ENCODE data around the gene FNBP1L. TPM values are rescaled to one million over a fixed set of nuclear protein-coding genes. Genes with fewer than 3 reads are reported as not detected.

FNBP1L gene
- total RNA-seq, 1 donor from 2014 or later: 57.8 TPM

GRCh38 chr1:93436496-93436895 is 11.4 kb upstream of the FNBP1L start:
- no peak overlapping the region for H2AFZ ChIP-seq (ENCODE audit: low read depth, low read length)
- H3K4me1 Mint-ChIP-seq (ENCODE audit: low read depth, unreplicated experiment): no peaks in the 10 kb centered on the region
- H3K27me3 Mint-ChIP-seq (ENCODE audit: low read depth, unreplicated experiment): no peaks in the 10 kb centered on the region
- no peaks in the 10 kb centered on the region for H3K79me2 ChIP-seq (ENCODE audit: insufficient read depth, low read length)
- no peak overlapping the region for H3K27ac ChIP-seq (ENCODE audit: low read depth, low read length)
- H3K9me3 Mint-ChIP-seq (ENCODE audit: unreplicated experiment): no peaks in the 10 kb centered on the region
- peaks cover 3% of the 10 kb centered on the region for H3K27me3 ChIP-seq (ENCODE audit: insufficient read depth, low read length)
- no peaks in the 10 kb centered on the region for H3K4me1 ChIP-seq (ENCODE audit: insufficient read depth, low read length)
- no peaks in the 10 kb centered on the region for H3K36me3 ChIP-seq (ENCODE audit: insufficient read depth, low read length)
- no peaks in the 10 kb centered on the region for H4K20me1 ChIP-seq (ENCODE audit: insufficient read depth, low read length)
- H3K9ac ChIP-seq (ENCODE audit: low read length): no peak overlapping the region
- FAIRE-seq (no peak), DNase-seq (ENCODE audit: low read depth) (no peak)
- TF ChIP-seq EZH2 (IDR thresholded peaks at IDR 0.05; ENCODE audit: insufficient read depth, low read length) (no peak), CTCF (IDR thresholded peaks at IDR 0.05; ENCODE audit: insufficient read depth, low read depth, low read length) (no peak)
- H3K4me3 ChIP-seq (ENCODE audit: insufficient read depth, low read depth, low read length): no peak overlapping the region
- H3K4me2 ChIP-seq (ENCODE audit: low read length): no peak overlapping the region
- no peak overlapping the region for H3K4me3 Mint-ChIP-seq (ENCODE audit: unreplicated experiment)
- H3K27ac Mint-ChIP-seq (ENCODE audit: unreplicated experiment): no peak overlapping the region
- no peaks in the 10 kb centered on the region for H3K9me3 ChIP-seq (ENCODE audit: insufficient read depth, low read depth, low read length)
- no peaks in the 10 kb centered on the region for H3K36me3 Mint-ChIP-seq (ENCODE audit: low read depth, unreplicated experiment)

GRCh38 chr1:93437976-93438605 is 9.8 kb upstream of the FNBP1L start:
- no peaks in the 10 kb centered on the region for H3K4me1 ChIP-seq (ENCODE audit: insufficient read depth, low read length)
- H3K9ac ChIP-seq (ENCODE audit: low read length): no peak overlapping the region
- H2AFZ ChIP-seq (ENCODE audit: low read depth, low read length): no peak overlapping the region
- H3K27me3 ChIP-seq (ENCODE audit: insufficient read depth, low read length): peaks cover 3% of the 10 kb centered on the region
- no peaks in the 10 kb centered on the region for H3K4me1 Mint-ChIP-seq (ENCODE audit: low read depth, unreplicated experiment)
- no peaks in the 10 kb centered on the region for H3K9me3 Mint-ChIP-seq (ENCODE audit: unreplicated experiment)
- H3K27me3 Mint-ChIP-seq (ENCODE audit: low read depth, unreplicated experiment): no peaks in the 10 kb centered on the region
- TF ChIP-seq EZH2 (IDR thresholded peaks at IDR 0.05; ENCODE audit: insufficient read depth, low read length) (no peak), CTCF (IDR thresholded peaks at IDR 0.05; ENCODE audit: insufficient read depth, low read depth, low read length) (peak; percentile 52)
- H3K27ac ChIP-seq (ENCODE audit: low read depth, low read length): no peak overlapping the region
- no peak overlapping the region for H3K4me2 ChIP-seq (ENCODE audit: low read length)
- H3K4me3 Mint-ChIP-seq (ENCODE audit: unreplicated experiment): no peak overlapping the region
- no peaks in the 10 kb centered on the region for H3K36me3 ChIP-seq (ENCODE audit: insufficient read depth, low read length)
- no peaks in the 10 kb centered on the region for H4K20me1 ChIP-seq (ENCODE audit: insufficient read depth, low read length)
- peak; percentile 30 for DNase-seq (ENCODE audit: low read depth)
- no peaks in the 10 kb centered on the region for H3K79me2 ChIP-seq (ENCODE audit: insufficient read depth, low read length)
- no peaks in the 10 kb centered on the region for H3K9me3 ChIP-seq (ENCODE audit: insufficient read depth, low read depth, low read length)
- H3K4me3 ChIP-seq (ENCODE audit: insufficient read depth, low read depth, low read length): no peak overlapping the region
- peak; percentile 87 for FAIRE-seq
- no peak overlapping the region for H3K27ac Mint-ChIP-seq (ENCODE audit: unreplicated experiment)
- H3K36me3 Mint-ChIP-seq (ENCODE audit: low read depth, unreplicated experiment): no peaks in the 10 kb centered on the region

- Histone ChIP-seq H2AFZ (ENCODE audit: low read depth, low read length) (no peak overlapping the region), H3K36me3 (ENCODE audit: insufficient read depth, low read length) (no peaks in the 10 kb centered on the region), H3K27me3 (ENCODE audit: insufficient read depth, low read length) (peaks cover 3% of the 10 kb centered on the region), H3K4me3 (ENCODE audit: insufficient read depth, low read depth, low read length) (no peak overlapping the region), H3K79me2 (ENCODE audit: insufficient read depth, low read length) (no peaks in the 10 kb centered on the region), H3K4me1 (ENCODE audit: insufficient read depth, low read length) (no peaks in the 10 kb centered on the region), H3K9me3 (ENCODE audit: insufficient read depth, low read depth, low read length) (no peaks in the 10 kb centered on the region), H3K9ac (ENCODE audit: low read length) (no peak overlapping the region), H3K27ac (ENCODE audit: low read depth, low read length) (no peak overlapping the region), H3K4me2 (ENCODE audit: low read length) (no peak overlapping the region), H4K20me1 (ENCODE audit: insufficient read depth, low read length) (no peaks in the 10 kb centered on the region)
- no peak for TF ChIP-seq EZH2 (IDR thresholded peaks at IDR 0.05; ENCODE audit: insufficient read depth, low read length)
- no peak for TF ChIP-seq CTCF (IDR thresholded peaks at IDR 0.05; ENCODE audit: insufficient read depth, low read depth, low read length)
- H3K36me3 Mint-ChIP-seq (ENCODE audit: low read depth, unreplicated experiment): no peaks in the 10 kb centered on the region
- FAIRE-seq: no peak
- H3K27me3 Mint-ChIP-seq (ENCODE audit: low read depth, unreplicated experiment): no peaks in the 10 kb centered on the region
- no peak overlapping the region for H3K4me3 Mint-ChIP-seq (ENCODE audit: unreplicated experiment)
- H3K27ac Mint-ChIP-seq (ENCODE audit: unreplicated experiment): no peak overlapping the region
- no peaks in the 10 kb centered on the region for H3K4me1 Mint-ChIP-seq (ENCODE audit: low read depth, unreplicated experiment)
- DNase-seq (ENCODE audit: low read depth): no peak
- no peaks in the 10 kb centered on the region for H3K9me3 Mint-ChIP-seq (ENCODE audit: unreplicated experiment)
Measured at GRCh38 chr1:93438716-93439115, 9.2 kb upstream of the FNBP1L start.

All from astrocyte (in vitro differentiated cells and primary cell).